CD4-positive, alpha-beta T cell treated with Interferon alpha-2 for 1 hour (primary cell): ENCODE data around the gene KRT82.
"Not testable (repeated sequence)": the region's sequence is repeated elsewhere in the genome, so short reads cannot be mapped to it uniquely, and the experiment has no call there.

Experiments used
- DNase-seq, 2 donors: peaks; one replicate each; pipeline ENCODE4 v3.0.0-alpha.2; 2020 to 2022

Gene KRT82

GRCh38 chr12:52356762-52357580 is 49.2 kb downstream of the KRT82 start:
- no peak for DNase-seq

- no peak for DNase-seq
Measured at GRCh38 chr12:52356031-52356761, 49.9 kb downstream of the KRT82 start.

GRCh38 chr12:52355176-52355575 is 51.0 kb downstream of the KRT82 start:
- no peak for DNase-seq

- DNase-seq, result no peak
Measured at GRCh38 chr12:52354200-52354599, 51.9 kb downstream of the KRT82 start.

GRCh38 chr12:52353766-52354165 is 52.4 kb downstream of the KRT82 start:
- DNase-seq, result no peak

GRCh38 chr12:52352951-52353350 is 53.2 kb downstream of the KRT82 start:
- no peak for DNase-seq

GRCh38 chr12:52351196-52352059 is 54.7 kb downstream of the KRT82 start:
- peak; percentile 54 to 72 for DNase-seq

GRCh38 chr12:52350786-52351185 is 55.3 kb downstream of the KRT82 start:
- no peak for DNase-seq

- DNase-seq, result no peak
Measured at GRCh38 chr12:52350021-52350620, 56.0 kb downstream of the KRT82 start.

- no peak for DNase-seq
Measured at GRCh38 chr12:52349196-52349595, 56.9 kb downstream of the KRT82 start.

- no peak for DNase-seq
Measured at GRCh38 chr12:52347551-52348510, 58.3 kb downstream of the KRT82 start.

GRCh38 chr12:52347016-52347415 is 59.1 kb downstream of the KRT82 start:
- DNase-seq, result no peak

GRCh38 chr12:52346593-52346992 is 59.5 kb downstream of the KRT82 start:
- DNase-seq, result no peak

- not testable (repeated sequence) for DNase-seq
Measured at GRCh38 chr12:52345041-52345440, 61.1 kb downstream of the KRT82 start.

GRCh38 chr12:52344111-52344510 is 62.0 kb downstream of the KRT82 start:
- DNase-seq, result no peak
